Lung (tissue), 12 donors: ENCODE results near the gene NR6A1. TPM values are rescaled to one million over a fixed set of nuclear protein-coding genes. Genes with fewer than 3 reads are reported as not detected.

Experiments
- ATAC-seq: fragments of 200-7000 bp; cut with Tn5 transposase; one replicate; pipeline ENCODE4 v1.9.1; 2020; ENCODE audit warnings: moderate number of reproducible peaks; ENCODE audit not compliant: insufficient read depth, low FRiP score
- DNase-seq, 3 donors: peaks; one replicate each; pipeline ENCODE4 v3.0.0-alpha.2; 2013 to 2017
- H3K27ac ChIP-seq, 2 donors: one replicate each; pipeline ENCODE4 v1.5.1; 2013; ENCODE audit warnings: mild to moderate bottlenecking in 2 of 2, moderate library complexity in 2 of 2, control low read depth in 1 of 2, inconsistent platforms in 1 of 2, low read depth in 1 of 2, low read length in 1 of 2
- H3K27me3 ChIP-seq, 3 donors: one replicate each; pipeline ENCODE4 v1.5.1; 2013; ENCODE audit warnings: low read length in 2 of 3; ENCODE audit not compliant: control insufficient read depth in 3 of 3, insufficient read depth in 3 of 3
- H3K36me3 ChIP-seq, 4 donors: one replicate each; pipeline ENCODE4 v1.5.1; 2013; ENCODE audit warnings: low read length in 4 of 4, mild to moderate bottlenecking in 1 of 4, moderate library complexity in 1 of 4; ENCODE audit not compliant: control insufficient read depth in 4 of 4, insufficient read depth in 4 of 4
- H3K4me1 ChIP-seq, 5 donors: one replicate each; pipeline ENCODE4 v1.5.1; 2013; ENCODE audit warnings: low read length in 5 of 5, mild to moderate bottlenecking in 2 of 5, moderate library complexity in 1 of 5; ENCODE audit not compliant: control insufficient read depth in 5 of 5, insufficient read depth in 5 of 5
- H3K4me3 ChIP-seq: one replicate; pipeline ENCODE4 v1.5.1; 2013; ENCODE audit warnings: mild to moderate bottlenecking, control low read depth, moderate library complexity
- H3K9ac ChIP-seq, 2 donors: one replicate each; pipeline ENCODE4 v1.5.1; 2013; ENCODE audit warnings: low read length in 2 of 2, control low read depth in 1 of 2; ENCODE audit not compliant: insufficient read depth in 1 of 2
- H3K9me3 ChIP-seq, 4 donors: one replicate each; pipeline ENCODE4 v1.5.1; 2013; ENCODE audit warnings: low read length in 3 of 4, mild to moderate bottlenecking in 1 of 4, moderate library complexity in 1 of 4; ENCODE audit not compliant: control insufficient read depth in 4 of 4, insufficient read depth in 3 of 4
- CTCF ChIP-seq: IDR thresholded peaks from 2 replicates; pipeline ENCODE4 v1.5.1; 2012; ENCODE audit warnings: mild to moderate bottlenecking; ENCODE audit errors: control extremely low read depth, extremely low read depth
- WGBS, 2 donors: extraction: QIAGEN DNeasy Blood & Tissue Kit; methylation state at CpG; one replicate each; pipeline ENCODE4 v1.1.7; 2013; 5-methylcytosine and 5-hydroxymethylcytosine counted together
- polyA plus RNA-seq, 2 donors: library from polyadenylated mRNA; stranded (reverse); fragments of 200-250 nt; gene quantifications; one replicate each; pipeline ENCODE4 v1.2.1, GENCODE V29; 2013
- total RNA-seq, 2 donors: library from RNA; depleted of rRNA in 1 of 2; stranded (reverse); fragments of >200 nt in 1 of 2; gene quantifications; one replicate each; pipeline ENCODE4 v1.2.1, GENCODE V29; 2014 to 2021
- donor health status: control.
- donor health status: control.
- donor health status: Bipolar disorder and iron deficiency.
- donor health status: healthy.
- donor health status: DM: yes; HTN: yes; CAD: no.

NR6A1 gene
- total and polyA plus RNA-seq, 4 donors: 0.94 to 4.0 (median 2.4) TPM

GRCh38 chr9:124757616-124758015 lies 13.5 kb downstream of the NR6A1 start:
- TF ChIP-seq CTCF: no peak
- Histone ChIP-seq H3K27me3 (peaks cover 0 to 23% (median 8%) of the 10 kb centered on the region in 3 donors), H3K4me1 (peaks cover 0 to 18% (median 10%) of the 10 kb centered on the region in 5 donors), H3K9ac (peak overlapping the region in 1 of 2 donors; percentile 35), H3K36me3 (no peaks in the 10 kb centered on the region), H3K9me3 (no peaks in the 10 kb centered on the region), H3K4me3 (no peak overlapping the region), H3K27ac (no peak overlapping the region)
- DNase-seq (peak in 2 of 3 donors; percentile 47 to 49), ATAC-seq (no peak)
- whole genome bisulfite sequencing, 2 donors: 23 to 35% methylated on average over 6 of the region's 6 CpGs

GRCh38 chr9:124756011-124756410 lies 15.1 kb downstream of the NR6A1 start:
- H3K36me3 ChIP-seq: no peaks in the 10 kb centered on the region
- no peak overlapping the region for H3K9ac ChIP-seq
- ATAC-seq (no peak), DNase-seq (no peak)
- no peak overlapping the region for H3K4me3 ChIP-seq
- peaks cover 0 to 18% (median 10%) of the 10 kb centered on the region in 5 donors for H3K4me1 ChIP-seq
- no peaks in the 10 kb centered on the region for H3K9me3 ChIP-seq
- 93 to 94% methylated on average over 2 of the region's 2 CpGs for WGBS, 2 donors
- H3K27ac ChIP-seq: no peak overlapping the region
- TF ChIP-seq CTCF: no peak
- peaks cover 0 to 22% (median 3%) of the 10 kb centered on the region in 3 donors for H3K27me3 ChIP-seq

- H3K4me1 ChIP-seq: peaks cover 0 to 18% (median 10%) of the 10 kb centered on the region in 5 donors
- WGBS, 2 donors: 65 to 77% methylated on average over 3 of the region's 3 CpGs
- ATAC-seq: no peak
- no peaks in the 10 kb centered on the region for H3K36me3 ChIP-seq
- no peak overlapping the region for H3K4me3 ChIP-seq
- TF ChIP-seq CTCF: no peak
- H3K9me3 ChIP-seq: no peaks in the 10 kb centered on the region
- H3K27me3 ChIP-seq: peaks cover 0 to 18% (median 3%) of the 10 kb centered on the region in 3 donors
- H3K27ac ChIP-seq: no peak overlapping the region
- DNase-seq: no peak
- H3K9ac ChIP-seq: no peak overlapping the region
Observed at GRCh38 chr9:124755061-124755460, 16.1 kb downstream of the NR6A1 start.

GRCh38 chr9:124754289-124754688 lies 16.8 kb downstream of the NR6A1 start:
- Histone ChIP-seq H3K27me3 (peaks cover 0 to 18% (median 3%) of the 10 kb centered on the region in 3 donors), H3K9me3 (no peaks in the 10 kb centered on the region), H3K9ac (no peak overlapping the region), H3K4me3 (no peak overlapping the region), H3K4me1 (peaks cover 0 to 18% (median 9%) of the 10 kb centered on the region in 5 donors), H3K27ac (no peak overlapping the region), H3K36me3 (no peaks in the 10 kb centered on the region)
- ATAC-seq (no peak), DNase-seq (peak in 2 of 3 donors; percentile 31 to 39)
- 38 to 44% methylated on average over 4 of the region's 4 CpGs for WGBS, 2 donors
- TF ChIP-seq CTCF: no peak
